C4-2B (cell line): ENCODE measurements around the gene AP3D1.
"Not testable (repeated sequence)": the region's sequence is repeated elsewhere in the genome, so short reads cannot be mapped to it uniquely, and the experiment has no call there.

Source experiments
- H3K27ac ChIP-seq: fragments of 450-650 bp; 2 replicates; pipeline ENCODE4 v1.5.1; 2017
- CTCF ChIP-seq: fragments of 450-650 bp; conservative IDR thresholded peaks from 2 replicates; pipeline ENCODE4 v1.5.1; 2017; ENCODE audit warnings: mild to moderate bottlenecking
- ZFX ChIP-seq: fragments of 450-650 bp; IDR thresholded peaks from 2 replicates; pipeline ENCODE4 v1.6.1; 2017

The AP3D1 gene

GRCh38 chr19:2089727-2090053 is 61.7 kb downstream of the AP3D1 start:
- no peak overlapping the region for H3K27ac ChIP-seq
- TF ChIP-seq ZFX: no peak
- no peak for TF ChIP-seq CTCF

- TF ChIP-seq CTCF (no peak), ZFX (no peak)
- H3K27ac ChIP-seq: no peak overlapping the region
These were observed 62.2 kb downstream of the AP3D1 start for GRCh38 chr19:2089001-2089711.

- H3K27ac ChIP-seq: no peak overlapping the region
- TF ChIP-seq CTCF: no peak
- no peak for TF ChIP-seq ZFX
These were observed 63.7 kb downstream of the AP3D1 start for GRCh38 chr19:2087621-2088100.

- not testable (repeated sequence) for H3K27ac ChIP-seq
These were observed 64.4 kb downstream of the AP3D1 start for GRCh38 chr19:2086695-2087620.

- TF ChIP-seq CTCF (no peak), ZFX (no peak)
- no peak overlapping the region; the same call in 1 of the 2 replicates for H3K27ac ChIP-seq
These were observed 66.2 kb downstream of the AP3D1 start for GRCh38 chr19:2084993-2085720.

- peak overlapping the region; percentile 51 for H3K27ac ChIP-seq
These were observed 68.1 kb downstream of the AP3D1 start for GRCh38 chr19:2083174-2083854.

More at GRCh38 chr19:2083174-2083854, 68.1 kb downstream of the AP3D1 start:
- TF ChIP-seq ZFX (no peak), CTCF (no peak)
